Endothelial cell of umbilical vein (primary cell): Measurements from ENCODE around the gene FLRT1. TPM values are rescaled to one million over a fixed set of nuclear protein-coding genes. Genes with fewer than 3 reads are reported as not detected.

Source experiments
- BruUV-seq: library from RNA; stranded (reverse); fragments of 400-500 nt; replicated peaks from 2 replicates; lab custom pipeline; 2021; lab: Mats Ljungman, UMichigan
- CTCF ChIA-PET: fragments of 300-600, 350-600 bp; sonication (Branson Sonifier 250); formaldehyde crosslinking; loops from one replicate; lab custom pipeline; 2021; ENCODE audit warnings: antibody characterized with exemption, inconsistent platforms; lab: Charles Lee
- POLR2A ChIA-PET: fragments of 300-600, 350-600 bp; sonication (Branson Sonifier 250); formaldehyde crosslinking; loops from one replicate; lab custom pipeline; 2021; ENCODE audit warnings: antibody characterized with exemption, inconsistent platforms; lab: Charles Lee
- DNase-seq: peaks from one replicate; pipeline ENCODE4 v3.0.0-alpha.2; 2011; ENCODE audit warnings: low read depth, low spot score
- FAIRE-seq: peaks from 2 replicates; lab custom pipeline; 2011; peaks lifted over from hg19 to GRCh38; lab: Jason Lieb, UNC
- H2AFZ ChIP-seq: 2 replicates; pipeline ENCODE4 v1.6.0; 2012; ENCODE audit warnings: low read depth, low read length, control low read depth, inconsistent platforms
- H3K27ac ChIP-seq: 2 replicates; pipeline ENCODE4 v1.5.1; 2011; ENCODE audit warnings: low read depth, mild to moderate bottlenecking, control low read depth, low read length, moderate library complexity; ENCODE audit not compliant: insufficient read depth
- H3K27me3 ChIP-seq, 2 experiments: 2 replicates each; pipeline versions ENCODE4 v1.6.0 to v1.6.1; 2011; ENCODE audit warnings: low read length in 2 of 2, mixed read lengths in 1 of 2; ENCODE audit not compliant: control insufficient read depth in 2 of 2, insufficient read depth in 2 of 2
- H3K36me3 ChIP-seq, 2 experiments: 2 replicates in 1 of 2; 3 replicates in 1 of 2; pipeline ENCODE4 v1.5.1; 2011; ENCODE audit warnings: low read length in 2 of 2, mild to moderate bottlenecking in 1 of 2, moderate library complexity in 1 of 2; ENCODE audit not compliant: control insufficient read depth in 2 of 2, insufficient read depth in 2 of 2; ENCODE audit errors: extremely low read depth in 1 of 2
- H3K4me1 ChIP-seq: 3 replicates; pipeline ENCODE4 v1.5.1; 2011; ENCODE audit warnings: mild to moderate bottlenecking, low read length; ENCODE audit not compliant: control insufficient read depth, insufficient read depth; ENCODE audit errors: extremely low read depth
- H3K4me2 ChIP-seq: 2 replicates; pipeline ENCODE4 v1.6.1; 2011; ENCODE audit warnings: low read length, control low read depth, mixed read lengths; ENCODE audit not compliant: insufficient read depth
- H3K4me3 ChIP-seq, 3 experiments: fragments of 200-600 bp in 1 of 3; sonication (generic), shearing (Covaris generic) in 1 of 3; replicated peaks in 1 of 3; 2 replicates each; pipeline ENCODE4 v1.5.1; 2011 to 2016; ENCODE audit warnings: control low read depth in 3 of 3, low read length in 3 of 3, mild to moderate bottlenecking in 2 of 3, inconsistent platforms in 1 of 3, low read depth in 1 of 3, moderate library complexity in 1 of 3; ENCODE audit not compliant: insufficient read depth in 1 of 3
- H3K79me2 ChIP-seq: 2 replicates; pipeline ENCODE4 v1.6.0; 2012; ENCODE audit warnings: low read length, inconsistent platforms; ENCODE audit not compliant: control insufficient read depth, insufficient read depth
- H3K9ac ChIP-seq: replicated peaks from 2 replicates; pipeline ENCODE3; 2011; ENCODE audit warnings: low read length, control low read depth; ENCODE audit not compliant: insufficient read depth; ENCODE audit errors: extremely low read depth
- H3K9me1 ChIP-seq: replicated peaks from 3 replicates; pipeline ENCODE4 v1.6.0; 2011; ENCODE audit warnings: mild to moderate bottlenecking, low read length; ENCODE audit not compliant: control insufficient read depth, insufficient read depth; ENCODE audit errors: extremely low read depth
- H3K9me3 ChIP-seq: replicated peaks from 2 replicates; pipeline ENCODE4 v1.5.1; 2012; ENCODE audit warnings: low read length, inconsistent platforms; ENCODE audit not compliant: control insufficient read depth, insufficient read depth
- H4K20me1 ChIP-seq: replicated peaks from 2 replicates; pipeline ENCODE3; 2011; ENCODE audit warnings: mild to moderate bottlenecking, low read length; ENCODE audit not compliant: control insufficient read depth, insufficient read depth; ENCODE audit errors: extremely low read depth
- EZH2 ChIP-seq: IDR thresholded peaks from 2 replicates; pipeline ENCODE4 v1.6.1; 2012; ENCODE audit warnings: borderline replicate concordance, low read depth, mild to moderate bottlenecking, moderate library complexity, low read length, inconsistent platforms; ENCODE audit not compliant: severe bottlenecking
- FOS ChIP-seq: IDR thresholded peaks from 2 replicates; pipeline ENCODE4 v1.6.1; 2011; ENCODE audit warnings: mild to moderate bottlenecking, low read length, moderate library complexity, borderline replicate concordance; ENCODE audit not compliant: insufficient read depth
- GATA2 ChIP-seq: IDR thresholded peaks from 2 replicates; pipeline ENCODE4 v1.7.0; 2011; ENCODE audit warnings: low read depth, mild to moderate bottlenecking, moderate library complexity, mixed read lengths, low read length; ENCODE audit not compliant: insufficient read length, insufficient read depth
- JUN ChIP-seq: IDR thresholded peaks from 2 replicates; pipeline ENCODE4 v1.6.1; 2011; ENCODE audit warnings: borderline replicate concordance, low read depth; ENCODE audit not compliant: insufficient read length, insufficient read depth
- MAX ChIP-seq: IDR thresholded peaks from 2 replicates; pipeline ENCODE4 v1.6.1; 2011; ENCODE audit not compliant: insufficient read depth, insufficient read length
- MYC ChIP-seq: IDR thresholded peaks from one replicate; pipeline ENCODE4 v1.6.1; 2011; ENCODE audit warnings: mild to moderate bottlenecking, low read depth, low read length
- POLR2A ChIP-seq: IDR thresholded peaks from 2 replicates; pipeline ENCODE4 v1.6.1; 2012; ENCODE audit warnings: low read depth, mild to moderate bottlenecking, control low read depth, low read length
- POLR2AphosphoS5 ChIP-seq: IDR thresholded peaks from 2 replicates; pipeline ENCODE4 v1.6.1; 2012; ENCODE audit warnings: low read depth, mild to moderate bottlenecking, control low read depth, low read length, moderate library complexity; ENCODE audit not compliant: insufficient read depth
- dilution Hi-C: fragments of 300-500 bp; cut with MboI; formaldehyde crosslinking; loops from one replicate; pipeline ENCODE4 v1.15.0; 2019; ENCODE audit warnings: low sequenced_read_pairs; ENCODE audit not compliant: extremely low pct_ligation_motif_present
- intact Hi-C: fragments of 100-400 bp; cut with micrococcal nuclease; formaldehyde crosslinking; loops from one replicate; pipeline ENCODE4 v1.10.0; 2022
- polyA plus RNA-seq, 4 experiments: library from polyadenylated mRNA; depleted of rRNA in 3 of 4; stranded (reverse) in 3 of 4; unstranded in 1 of 4; fragments of >200 nt; gene quantifications; 2 replicates each; pipeline versions ENCODE4 v1.2.1 to v1.2.3, GENCODE V29; 2011 to 2012; ENCODE audit warnings: missing spikeins in 1 of 4
- total RNA-seq: library from RNA; stranded (reverse); gene quantifications from 2 replicates; pipeline ENCODE4 v1.2.3, GENCODE V29; 2021
- TF ChIP-seq, protein P1 (sequence below), 2 donors: IDR thresholded peaks; 1 replicate in 1 of 2; 2 replicates in 1 of 2; pipeline ENCODE4 v1.5.1; 2011; ENCODE audit warnings: low read length in 2 of 2, mild to moderate bottlenecking in 2 of 2, moderate library complexity in 2 of 2, control low read depth in 1 of 2, inconsistent platforms in 1 of 2, low read depth in 1 of 2; ENCODE audit not compliant: insufficient read depth in 1 of 2; ENCODE audit errors: extremely low read depth in 1 of 2

The FLRT1 gene
- total and polyA plus RNA-seq, 2 donors (not counting 3 experiments of a cell fraction or from before 2014, with no cell fraction given) = not detected

DNA sequence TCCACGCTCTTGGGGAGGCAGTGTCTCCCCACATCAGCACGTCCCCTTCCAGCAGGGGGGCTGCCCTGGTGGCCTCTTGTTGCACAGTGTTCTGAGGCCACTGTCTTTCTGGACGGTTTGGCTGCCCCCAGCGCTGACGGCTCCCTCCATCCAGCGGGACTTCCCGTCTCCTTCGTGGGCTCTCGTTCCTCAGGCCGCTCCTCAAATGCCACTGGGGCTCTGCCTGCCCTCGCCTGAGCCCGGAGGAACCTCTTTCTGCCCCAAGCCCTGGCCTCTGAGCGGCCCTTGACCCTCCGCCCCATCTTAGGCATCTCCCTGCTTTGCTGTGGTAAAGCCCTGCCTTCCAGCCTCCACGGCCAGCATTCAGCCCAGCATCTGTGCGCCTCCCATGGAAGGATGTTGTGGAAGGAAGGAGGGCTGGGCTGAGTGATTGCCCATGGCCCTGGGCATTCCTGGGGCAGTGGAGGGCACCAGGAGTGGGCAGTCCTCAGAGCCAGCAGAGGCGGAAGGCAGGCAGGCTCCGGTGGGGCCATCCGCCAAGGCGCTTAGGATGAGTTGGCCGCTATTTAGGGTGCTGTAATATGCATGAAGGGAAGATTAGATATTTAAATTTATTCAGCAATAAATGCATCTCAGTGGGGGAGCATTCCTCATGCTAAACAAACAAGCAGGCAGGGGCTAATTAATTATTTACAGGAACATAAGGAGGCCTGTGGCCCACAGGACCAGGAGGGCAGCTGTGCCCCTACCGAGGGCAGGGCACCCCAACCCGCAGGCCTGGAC is 31.7 kb upstream of the FLRT1 start:
- dilution Hi-C loops = no loop called here
- Histone ChIP-seq H3K27ac (no peak overlapping the region), H3K36me3 (no peaks in the 10 kb centered on the region), H2AFZ (no peak overlapping the region), H3K4me3 (no peak overlapping the region), H3K9me3 (no peaks in the 10 kb centered on the region), H4K20me1 (no peaks in the 10 kb centered on the region), H3K4me2 (no peak overlapping the region), H3K9me1 (no peaks in the 10 kb centered on the region), H3K79me2 (no peaks in the 10 kb centered on the region), H3K27me3 (no peaks in the 10 kb centered on the region), H3K4me1 (peaks cover 44% of the 10 kb centered on the region), H3K9ac (no peak overlapping the region)
- TF ChIP-seq POLR2A (no peak), POLR2AphosphoS5 (no peak), FOS (no peak), MYC (no peak), GATA2 (no peak), MAX (no peak), JUN (no peak), EZH2 (no peak)
- TF ChIP-seq, protein P1, sequence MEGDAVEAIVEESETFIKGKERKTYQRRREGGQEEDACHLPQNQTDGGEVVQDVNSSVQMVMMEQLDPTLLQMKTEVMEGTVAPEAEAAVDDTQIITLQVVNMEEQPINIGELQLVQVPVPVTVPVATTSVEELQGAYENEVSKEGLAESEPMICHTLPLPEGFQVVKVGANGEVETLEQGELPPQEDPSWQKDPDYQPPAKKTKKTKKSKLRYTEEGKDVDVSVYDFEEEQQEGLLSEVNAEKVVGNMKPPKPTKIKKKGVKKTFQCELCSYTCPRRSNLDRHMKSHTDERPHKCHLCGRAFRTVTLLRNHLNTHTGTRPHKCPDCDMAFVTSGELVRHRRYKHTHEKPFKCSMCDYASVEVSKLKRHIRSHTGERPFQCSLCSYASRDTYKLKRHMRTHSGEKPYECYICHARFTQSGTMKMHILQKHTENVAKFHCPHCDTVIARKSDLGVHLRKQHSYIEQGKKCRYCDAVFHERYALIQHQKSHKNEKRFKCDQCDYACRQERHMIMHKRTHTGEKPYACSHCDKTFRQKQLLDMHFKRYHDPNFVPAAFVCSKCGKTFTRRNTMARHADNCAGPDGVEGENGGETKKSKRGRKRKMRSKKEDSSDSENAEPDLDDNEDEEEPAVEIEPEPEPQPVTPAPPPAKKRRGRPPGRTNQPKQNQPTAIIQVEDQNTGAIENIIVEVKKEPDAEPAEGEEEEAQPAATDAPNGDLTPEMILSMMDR (IDR thresholded peaks at IDR 0.05; ENCODE audit: extremely low read depth in 1 of 2, insufficient read depth in 1 of 2, low read depth in 1 of 2, low read length in 2 of 2) = no peak
- FAIRE-seq (peak; percentile 38), DNase-seq (peak; percentile 44)
- CTCF ChIA-PET = interaction anchor here (4.9 kb wide), 1 partner anchor 147 kb away, joined by 162 read pairs; no protein-coding TSS in a partner anchor
- intact Hi-C loops = no loop called here
- POLR2A ChIA-PET = no interaction called here
- no TSS peak for BruUV-seq
